Astrocyte (in vitro differentiated cells and primary cell): ENCODE measurements around the gene USP1. TPM values are rescaled to one million over a fixed set of nuclear protein-coding genes. Genes with fewer than 3 reads are reported as not detected.

Experiments
- DNase-seq: peaks from one replicate; pipeline ENCODE4 v3.0.0-alpha.2; 2010; ENCODE audit warnings: low read depth
- FAIRE-seq: peaks from 2 replicates; lab custom pipeline; 2011; peaks lifted over from hg19 to GRCh38; lab: Jason Lieb, UNC
- H2AFZ ChIP-seq: 2 replicates; pipeline ENCODE4 v1.6.0; 2012; ENCODE audit warnings: low read depth, low read length, inconsistent platforms
- H3K27ac ChIP-seq: 2 replicates; pipeline ENCODE4 v1.5.1; 2011; ENCODE audit warnings: low read depth, low read length, inconsistent platforms
- H3K27me3 ChIP-seq: 2 replicates; pipeline ENCODE4 v1.6.0; 2011; ENCODE audit warnings: low read length, inconsistent platforms; ENCODE audit not compliant: insufficient read depth
- H3K36me3 ChIP-seq: 2 replicates; pipeline ENCODE4 v1.5.1; 2011; ENCODE audit warnings: low read length, inconsistent platforms; ENCODE audit not compliant: insufficient read depth
- H3K4me1 ChIP-seq: 2 replicates; pipeline ENCODE4 v1.5.1; 2011; ENCODE audit warnings: low read length, inconsistent platforms; ENCODE audit not compliant: insufficient read depth
- H3K4me2 ChIP-seq: 2 replicates; pipeline ENCODE4 v1.6.0; 2012; ENCODE audit warnings: low read length, inconsistent platforms
- H3K4me3 ChIP-seq: 2 replicates; pipeline ENCODE4 v1.5.1; 2011; ENCODE audit warnings: low read depth, mild to moderate bottlenecking, low read length, inconsistent platforms; ENCODE audit not compliant: insufficient read depth
- H3K79me2 ChIP-seq: 2 replicates; pipeline ENCODE4 v1.6.0; 2012; ENCODE audit warnings: mild to moderate bottlenecking, low read length, inconsistent platforms; ENCODE audit not compliant: insufficient read depth
- H3K9ac ChIP-seq: 2 replicates; pipeline ENCODE4 v1.6.0; 2012; ENCODE audit warnings: mild to moderate bottlenecking, low read length, inconsistent platforms
- H3K9me3 ChIP-seq: 2 replicates; pipeline ENCODE4 v1.5.1; 2012; ENCODE audit warnings: low read depth, mild to moderate bottlenecking, low read length, inconsistent platforms; ENCODE audit not compliant: insufficient read depth
- H4K20me1 ChIP-seq: 2 replicates; pipeline ENCODE4 v1.6.0; 2012; ENCODE audit warnings: low read length, inconsistent platforms; ENCODE audit not compliant: insufficient read depth
- H3K27ac Mint-ChIP-seq: one replicate; pipeline ENCODE4 v1.8.0; 2021; ENCODE audit warnings: mild to moderate bottlenecking, mixed read lengths; ENCODE audit not compliant: unreplicated experiment
- H3K27me3 Mint-ChIP-seq: one replicate; pipeline ENCODE4 v1.8.0; 2021; ENCODE audit warnings: low read depth, mixed read lengths; ENCODE audit not compliant: unreplicated experiment
- H3K36me3 Mint-ChIP-seq: one replicate; pipeline ENCODE4 v1.8.0; 2021; ENCODE audit warnings: low read depth, mixed read lengths; ENCODE audit not compliant: unreplicated experiment
- H3K4me1 Mint-ChIP-seq: one replicate; pipeline ENCODE4 v1.8.0; 2021; ENCODE audit warnings: low read depth, mixed read lengths; ENCODE audit not compliant: unreplicated experiment
- H3K4me3 Mint-ChIP-seq: one replicate; pipeline ENCODE4 v1.8.0; 2021; ENCODE audit warnings: mild to moderate bottlenecking, moderate library complexity, mixed read lengths; ENCODE audit not compliant: unreplicated experiment
- H3K9me3 Mint-ChIP-seq: one replicate; pipeline ENCODE4 v1.8.0; 2021; ENCODE audit warnings: mild to moderate bottlenecking, mixed read lengths; ENCODE audit not compliant: unreplicated experiment
- CTCF ChIP-seq: IDR thresholded peaks from 2 replicates; pipeline ENCODE4 v1.5.1; 2011; ENCODE audit warnings: low read depth, mild to moderate bottlenecking, inconsistent platforms, low read length, moderate library complexity; ENCODE audit not compliant: insufficient read depth
- EZH2 ChIP-seq: IDR thresholded peaks from 2 replicates; pipeline ENCODE4 v1.6.1; 2012; ENCODE audit warnings: mild to moderate bottlenecking, low read length, inconsistent platforms; ENCODE audit not compliant: insufficient read depth
- total RNA-seq: library from RNA; stranded (reverse); gene quantifications from 2 replicates; pipeline ENCODE4 v1.2.1, GENCODE V29; 2021

Gene USP1
- total RNA-seq, 1 donor from 2014 or later, result 12.8 TPM

- H3K4me3 Mint-ChIP-seq, result peak overlapping the region; percentile 89
Measured at GRCh38 chr1:62435231-62436038, 1.4 kb upstream of the USP1 start.

GRCh38 chr1:62436039-62436465 is 797 bp upstream of the USP1 start:
- peak overlapping the region; percentile 95 for H2AFZ ChIP-seq

More at GRCh38 chr1:62435231-62436038, 1.4 kb upstream of the USP1 start:
- Histone ChIP-seq H3K27ac (peak overlapping the region; percentile 99), H3K36me3 (no peaks in the 10 kb centered on the region), H3K9ac (peak overlapping the region; percentile 99), H3K4me2 (peak overlapping the region; percentile 90), H2AFZ (peak overlapping the region; percentile 95), H3K27me3 (no peaks in the 10 kb centered on the region), H3K9me3 (no peaks in the 10 kb centered on the region), H3K4me3 (peak overlapping the region; percentile 91), H4K20me1 (peaks cover 10% of the 10 kb centered on the region), H3K4me1 (peaks cover 13% of the 10 kb centered on the region), H3K79me2 (peaks cover 36% of the 10 kb centered on the region)
- H3K9me3 Mint-ChIP-seq, result no peaks in the 10 kb centered on the region
- H3K27ac Mint-ChIP-seq, result peak overlapping the region; percentile 99
- peaks cover 4% of the 10 kb centered on the region for H3K27me3 Mint-ChIP-seq
- FAIRE-seq (no peak), DNase-seq (no peak)
- H3K36me3 Mint-ChIP-seq, result no peaks in the 10 kb centered on the region
- TF ChIP-seq EZH2, result no peak
- no peak for TF ChIP-seq CTCF
- H3K4me1 Mint-ChIP-seq, result peaks cover 13% of the 10 kb centered on the region

More at GRCh38 chr1:62436039-62436465, 797 bp upstream of the USP1 start:
- H3K27ac ChIP-seq, result peak overlapping the region; percentile 99
- no peaks in the 10 kb centered on the region for H3K27me3 ChIP-seq
- H3K9me3 ChIP-seq, result no peaks in the 10 kb centered on the region
- H3K4me1 Mint-ChIP-seq, result peaks cover 13% of the 10 kb centered on the region
- H3K79me2 ChIP-seq, result peaks cover 42% of the 10 kb centered on the region
- no peaks in the 10 kb centered on the region for H3K36me3 Mint-ChIP-seq
- peaks cover 10% of the 10 kb centered on the region for H4K20me1 ChIP-seq
- peaks cover 3% of the 10 kb centered on the region for H3K27me3 Mint-ChIP-seq
- H3K4me2 ChIP-seq, result peak overlapping the region; percentile 90
- H3K36me3 ChIP-seq, result no peaks in the 10 kb centered on the region
- H3K27ac Mint-ChIP-seq, result peak overlapping the region; percentile 99
- H3K9ac ChIP-seq, result peak overlapping the region; percentile 99
- no peak for TF ChIP-seq CTCF
- no peak for TF ChIP-seq EZH2
- peak overlapping the region; percentile 91 for H3K4me3 ChIP-seq
- FAIRE-seq, result no peak
- H3K9me3 Mint-ChIP-seq, result no peaks in the 10 kb centered on the region
- DNase-seq, result no peak
- H3K4me1 ChIP-seq, result peaks cover 13% of the 10 kb centered on the region
- peak overlapping the region; percentile 89 for H3K4me3 Mint-ChIP-seq
